Measurements from ENCODE around the gene NANOS1.

The NANOS1 gene

GRCh38 chr10:119055472-119055871 lies 26.0 kb downstream of the NANOS1 start:
- Histone ChIP-seq H3K27ac (ENCODE audit: low read depth, low read length, poor library complexity, severe bottlenecking) (no peak overlapping the region), H3K36me3 (ENCODE audit: insufficient read depth, low read length) (peaks cover 100% of the 10 kb centered on the region), H4K20me1 (ENCODE audit: insufficient read depth, low read length) (peaks cover 2% of the 10 kb centered on the region; the same call in 1 of the 2 replicates), H3K9me3 (ENCODE audit: low read length) (no peaks in the 10 kb centered on the region), H2AFZ (ENCODE audit: low read length) (no peak overlapping the region), H3K79me2 (ENCODE audit: insufficient read depth, low read length) (peaks cover 12% of the 10 kb centered on the region), H3K4me3 (ENCODE audit: low read depth, low read length, poor library complexity, severe bottlenecking) (no peak overlapping the region), H3K9ac (ENCODE audit: low read length) (no peak overlapping the region), H3F3A (ENCODE audit: insufficient read depth, low read length) (peaks cover 6% of the 10 kb centered on the region; the same call in 1 of the 2 replicates), H3K9me2 (ENCODE audit: low read depth, low read length) (no peaks in the 10 kb centered on the region), H3K27me3 (ENCODE audit: insufficient read depth, low read length) (no peaks in the 10 kb centered on the region), H3K4me1 (ENCODE audit: insufficient read depth, low read length, severe bottlenecking) (no peaks in the 10 kb centered on the region), H3K4me2 (ENCODE audit: low read length) (no peak overlapping the region)
- no peak for TF ChIP-seq EZH2 (IDR thresholded peaks at IDR 0.05; ENCODE audit: borderline replicate concordance, low read length)
- TF ChIP-seq CTCF (IDR thresholded peaks at IDR 0.05; ENCODE audit: low read length): no peak

DNA sequence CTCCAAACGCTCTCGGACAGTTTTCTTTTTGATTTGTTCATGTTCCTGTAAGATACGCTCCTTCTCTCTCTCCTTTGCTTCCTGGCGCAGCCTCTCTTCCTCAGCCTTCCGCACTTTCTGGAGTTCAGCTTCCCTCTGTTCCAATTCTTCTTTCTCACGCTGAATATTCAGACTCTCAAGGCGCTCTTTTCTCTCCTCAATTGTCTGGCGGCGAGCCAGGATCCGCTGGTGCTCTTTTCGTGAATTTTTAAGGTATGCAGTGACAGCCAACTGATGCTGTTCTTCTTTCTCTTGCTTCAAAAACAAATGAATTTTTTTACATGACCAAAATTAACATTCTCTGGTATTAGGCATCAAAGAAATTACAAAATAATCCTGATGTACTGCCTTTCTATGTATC lies 28.5 kb downstream of the NANOS1 start:
- peaks cover 5% of the 10 kb centered on the region; the same call in 1 of the 2 replicates for H3K79me2 ChIP-seq (ENCODE audit: insufficient read depth, low read length)
- no peak overlapping the region for H3K9ac ChIP-seq (ENCODE audit: low read length)
- H3K9me3 ChIP-seq (ENCODE audit: low read length): no peaks in the 10 kb centered on the region
- no peak overlapping the region for H3K27ac ChIP-seq (ENCODE audit: low read depth, low read length, poor library complexity, severe bottlenecking)
- H3K4me1 ChIP-seq (ENCODE audit: insufficient read depth, low read length, severe bottlenecking): no peaks in the 10 kb centered on the region
- peaks cover 2% of the 10 kb centered on the region for H4K20me1 ChIP-seq (ENCODE audit: insufficient read depth, low read length)
- TF ChIP-seq EZH2 (IDR thresholded peaks at IDR 0.05; ENCODE audit: borderline replicate concordance, low read length): no peak
- TF ChIP-seq CTCF (IDR thresholded peaks at IDR 0.05; ENCODE audit: low read length): no peak
- no peak overlapping the region for H3K4me2 ChIP-seq (ENCODE audit: low read length)
- no peaks in the 10 kb centered on the region for H3F3A ChIP-seq (ENCODE audit: insufficient read depth, low read length)
- no peak overlapping the region for H2AFZ ChIP-seq (ENCODE audit: low read length)
- H3K4me3 ChIP-seq (ENCODE audit: low read depth, low read length, poor library complexity, severe bottlenecking): no peak overlapping the region
- no peaks in the 10 kb centered on the region for H3K27me3 ChIP-seq (ENCODE audit: insufficient read depth, low read length)
- H3K9me2 ChIP-seq (ENCODE audit: low read depth, low read length): no peaks in the 10 kb centered on the region
- peaks cover 100% of the 10 kb centered on the region for H3K36me3 ChIP-seq (ENCODE audit: insufficient read depth, low read length)

DNA sequence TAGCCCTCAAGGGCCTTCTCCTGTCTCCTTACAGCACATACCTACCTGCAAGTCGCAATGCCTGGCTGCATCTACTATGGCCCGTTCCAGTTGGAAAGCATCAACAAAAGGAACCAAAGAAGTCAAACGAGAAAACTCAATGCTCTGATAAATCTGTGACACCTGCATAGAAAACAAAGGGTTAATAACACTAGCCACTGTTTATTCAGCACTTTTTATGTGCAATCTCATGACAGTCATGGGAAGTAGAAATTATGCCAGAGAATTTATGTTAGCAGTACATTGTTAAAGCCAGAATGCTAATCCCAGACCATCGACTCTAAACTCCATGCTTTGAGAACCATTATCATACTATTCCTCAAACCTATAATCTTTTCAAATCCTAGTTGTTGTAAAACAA lies 30.0 kb downstream of the NANOS1 start:
- Histone ChIP-seq H3F3A (ENCODE audit: insufficient read depth, low read length) (no peaks in the 10 kb centered on the region), H3K36me3 (ENCODE audit: insufficient read depth, low read length) (peaks cover 100% of the 10 kb centered on the region), H3K9me3 (ENCODE audit: low read length) (no peaks in the 10 kb centered on the region), H4K20me1 (ENCODE audit: insufficient read depth, low read length) (peaks cover 2% of the 10 kb centered on the region), H3K4me2 (ENCODE audit: low read length) (no peak overlapping the region), H3K4me3 (ENCODE audit: low read depth, low read length, poor library complexity, severe bottlenecking) (no peak overlapping the region), H3K4me1 (ENCODE audit: insufficient read depth, low read length, severe bottlenecking) (no peaks in the 10 kb centered on the region), H2AFZ (ENCODE audit: low read length) (no peak overlapping the region), H3K9ac (ENCODE audit: low read length) (no peak overlapping the region), H3K79me2 (ENCODE audit: insufficient read depth, low read length) (0 out of 2 replicates have a peak, but pooled peaks cover 5% of the 10 kb centered on the region), H3K27me3 (ENCODE audit: insufficient read depth, low read length) (no peaks in the 10 kb centered on the region), H3K27ac (ENCODE audit: low read depth, low read length, poor library complexity, severe bottlenecking) (no peak overlapping the region), H3K9me2 (ENCODE audit: low read depth, low read length) (no peaks in the 10 kb centered on the region)
- TF ChIP-seq CTCF (IDR thresholded peaks at IDR 0.05; ENCODE audit: low read length): no peak
- TF ChIP-seq EZH2 (IDR thresholded peaks at IDR 0.05; ENCODE audit: borderline replicate concordance, low read length): no peak

Data from OCI-LY1 (cell line).